Hepatocyte (in vitro differentiated cells): Measurements from ENCODE around the gene SLC66A3. TPM values are rescaled to one million over a fixed set of nuclear protein-coding genes. Genes with fewer than 3 reads are reported as not detected.
A peak's percentile ranks its signal among the peaks of the same experiment; 100 is the strongest.

Source experiments
- DNase-seq: peaks from one replicate; pipeline ENCODE4 v3.0.0-alpha.2; 2016; ENCODE audit warnings: low spot score
- H2AFZ ChIP-seq: fragments of 200-600 bp; sonication (generic); 2 replicates; pipeline ENCODE4 v1.6.0; 2016; ENCODE audit warnings: antibody characterized with exemption, mild to moderate bottlenecking
- H3K27ac ChIP-seq: fragments of 200-600 bp; sonication (generic); 2 replicates; pipeline ENCODE4 v1.5.1; 2016; ENCODE audit warnings: mild to moderate bottlenecking
- H3K27me3 ChIP-seq: fragments of 200-600 bp; sonication (generic); 2 replicates; pipeline ENCODE4 v1.6.1; 2016
- H3K36me3 ChIP-seq: fragments of 200-600 bp; sonication (generic); replicated peaks from 2 replicates; pipeline ENCODE4 v1.5.1; 2016; ENCODE audit warnings: low read depth; ENCODE audit not compliant: insufficient read depth
- H3K4me1 ChIP-seq: fragments of 200-600 bp; sonication (generic); 2 replicates; pipeline ENCODE4 v1.5.1; 2016; ENCODE audit warnings: mild to moderate bottlenecking, moderate library complexity; ENCODE audit not compliant: insufficient read depth
- H3K4me2 ChIP-seq: fragments of 200-600 bp; sonication (generic); 2 replicates; pipeline ENCODE4 v1.6.0; 2016
- H3K4me3 ChIP-seq: fragments of 200-600 bp; sonication (generic); 2 replicates; pipeline ENCODE4 v1.5.1; 2016; ENCODE audit warnings: mild to moderate bottlenecking
- H3K79me2 ChIP-seq: fragments of 200-600 bp; sonication (generic); 2 replicates; pipeline ENCODE4 v1.6.0; 2017; ENCODE audit warnings: mild to moderate bottlenecking
- H3K9me2 ChIP-seq: fragments of 200-600 bp; sonication (generic); replicated peaks from 2 replicates; pipeline ENCODE4 v1.6.0; 2017; ENCODE audit warnings: mild to moderate bottlenecking; ENCODE audit not compliant: insufficient read depth
- H3K9me3 ChIP-seq: fragments of 200-600 bp; sonication (generic); 2 replicates; pipeline ENCODE4 v1.5.1; 2016; ENCODE audit warnings: low read depth, mild to moderate bottlenecking
- H4K20me1 ChIP-seq: fragments of 200-600 bp; sonication (generic); 2 replicates; pipeline ENCODE4 v1.6.0; 2016; ENCODE audit warnings: mild to moderate bottlenecking; ENCODE audit not compliant: insufficient read depth, poor library complexity, severe bottlenecking
- CTCF ChIP-seq: fragments of 200-600 bp; sonication (generic); IDR thresholded peaks from 2 replicates; pipeline ENCODE4 v1.5.1; 2016; ENCODE audit warnings: antibody characterized with exemption, mild to moderate bottlenecking; ENCODE audit not compliant: poor library complexity
- EZH2 ChIP-seq: fragments of 200-600 bp; sonication (generic); IDR thresholded peaks from 2 replicates; pipeline ENCODE4 v1.6.1; 2016; ENCODE audit warnings: antibody characterized with exemption, mild to moderate bottlenecking, borderline replicate concordance
- EZH2phosphoT487 ChIP-seq: fragments of 200-600 bp; sonication (generic); IDR thresholded peaks from one replicate; pipeline ENCODE4 v1.6.1; 2018; ENCODE audit warnings: antibody characterized with exemption, mild to moderate bottlenecking, low read depth, moderate library complexity; ENCODE audit not compliant: unreplicated experiment, severe bottlenecking
- WGBS: methylation state at CpG from one replicate; pipeline ENCODE4 v1.1.6; 2016; ENCODE audit warnings: low lambda C conversion rate; ENCODE audit errors: missing lambda C conversion rate; 5-methylcytosine and 5-hydroxymethylcytosine counted together
- polyA plus RNA-seq: library from polyadenylated mRNA; unstranded; fragments of >200 nt; fragmentation: Nextera tagmentation; extraction: Ambion mirVana; gene quantifications from 2 replicates; pipeline ENCODE4 v1.2.1, GENCODE V29; 2016
- total RNA-seq: library from RNA; depleted of rRNA; stranded (reverse); fragments of >200 nt; gene quantifications from 2 replicates; pipeline ENCODE4 v1.2.3, GENCODE V29; 2014

SLC66A3 gene
- total and polyA plus RNA-seq, 2 experiments from 2014 or later = 24.3 to 26.8 TPM

GRCh38 chr2:11124760-11125068, 30.6 kb upstream of the SLC66A3 start:
- H3K79me2 ChIP-seq = no peaks in the 10 kb centered on the region
- no peak overlapping the region for H3K4me2 ChIP-seq
- WGBS = 69% methylated on average over 3 of the region's 3 CpGs
- H4K20me1 ChIP-seq = no peaks in the 10 kb centered on the region
- H3K27me3 ChIP-seq = no peaks in the 10 kb centered on the region
- no peak overlapping the region for H3K27ac ChIP-seq
- TF ChIP-seq EZH2phosphoT487 (no peak), EZH2 (no peak), CTCF (no peak)
- H3K9me2 ChIP-seq = no peaks in the 10 kb centered on the region
- H3K4me3 ChIP-seq = no peak overlapping the region
- H3K9me3 ChIP-seq = no peaks in the 10 kb centered on the region
- peak overlapping the region; percentile 14 for H2AFZ ChIP-seq
- H3K4me1 ChIP-seq = no peaks in the 10 kb centered on the region
- no peaks in the 10 kb centered on the region for H3K36me3 ChIP-seq
- DNase-seq = no peak

DNA sequence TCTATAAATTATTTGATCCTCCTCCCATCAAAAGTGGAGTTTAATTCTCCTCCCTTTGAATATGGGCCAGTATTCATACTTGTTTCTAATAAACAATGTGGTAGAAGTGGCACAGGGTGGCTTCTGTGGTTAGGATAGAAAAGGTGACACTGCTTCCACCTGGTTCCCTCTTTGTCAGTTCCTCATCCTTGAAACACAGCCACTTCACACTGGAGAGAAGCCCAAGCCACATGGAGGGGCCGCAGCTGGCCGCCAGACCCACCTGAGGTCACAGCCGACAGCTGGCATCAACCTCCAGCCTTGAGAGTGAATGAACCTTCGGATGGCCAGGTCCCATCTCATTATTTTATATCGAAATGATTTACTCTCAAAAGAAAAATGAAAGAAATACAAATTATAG, 27.5 kb upstream of the SLC66A3 start:
- H3K4me2 ChIP-seq = no peak overlapping the region
- no peak overlapping the region for H3K27ac ChIP-seq
- H3K4me3 ChIP-seq = no peak overlapping the region
- H3K36me3 ChIP-seq = no peaks in the 10 kb centered on the region
- no peaks in the 10 kb centered on the region for H3K79me2 ChIP-seq
- no peak for TF ChIP-seq EZH2
- no peak for TF ChIP-seq CTCF
- no peak for TF ChIP-seq EZH2phosphoT487
- 97% methylated on average over 5 of the region's 5 CpGs for WGBS
- H2AFZ ChIP-seq = no peak overlapping the region
- H3K27me3 ChIP-seq = no peaks in the 10 kb centered on the region
- H3K9me2 ChIP-seq = no peaks in the 10 kb centered on the region
- DNase-seq = no peak
- peaks cover 4% of the 10 kb centered on the region for H3K4me1 ChIP-seq
- no peaks in the 10 kb centered on the region for H4K20me1 ChIP-seq
- no peaks in the 10 kb centered on the region for H3K9me3 ChIP-seq

- TF ChIP-seq EZH2phosphoT487 (no peak), CTCF (no peak), EZH2 (no peak)
- H4K20me1 ChIP-seq = no peaks in the 10 kb centered on the region
- no peak overlapping the region for H3K4me3 ChIP-seq
- no peaks in the 10 kb centered on the region for H3K27me3 ChIP-seq
- WGBS = 92% methylated on average over 11 of the region's 11 CpGs
- no peaks in the 10 kb centered on the region for H3K9me3 ChIP-seq
- H3K4me2 ChIP-seq = no peak overlapping the region
- no peak overlapping the region for H2AFZ ChIP-seq
- H3K36me3 ChIP-seq = no peaks in the 10 kb centered on the region
- DNase-seq = no peak
- H3K4me1 ChIP-seq = peaks cover 9% of the 10 kb centered on the region
- no peak overlapping the region for H3K27ac ChIP-seq
- H3K79me2 ChIP-seq = no peaks in the 10 kb centered on the region
- no peaks in the 10 kb centered on the region for H3K9me2 ChIP-seq
Measured at GRCh38 chr2:11128243-11128951, 26.9 kb upstream of the SLC66A3 start.
